ENCODE results near the gene STK16.

GRCh38 chr2:219252084-219252483, 6.8 kb downstream of the STK16 start:
- TF ChIP-seq POLR2AphosphoS5 (IDR thresholded peaks at IDR 0.05): no peak
- TF ChIP-seq CTCF (IDR thresholded peaks at IDR 0.05): no peak

Measured in stomach (tissue), 4 donors.